DMS153 treated with DMSO at 0.1 percent for 48 hours (cell line): Measurements from ENCODE around the gene CAMKK1.

Experiments
- DNase-seq: peaks from one replicate; lab custom pipeline; 2025; ENCODE audit not compliant: unreplicated experiment; lab: John Stamatoyannopoulos, UW

CAMKK1 gene

GRCh38 chr17:3918372-3919122 is 25.7 kb upstream of the CAMKK1 start:
- no peak for DNase-seq

- no peak for DNase-seq
These were observed 24.6 kb upstream of the CAMKK1 start for GRCh38 chr17:3917391-3917931.

DNA sequence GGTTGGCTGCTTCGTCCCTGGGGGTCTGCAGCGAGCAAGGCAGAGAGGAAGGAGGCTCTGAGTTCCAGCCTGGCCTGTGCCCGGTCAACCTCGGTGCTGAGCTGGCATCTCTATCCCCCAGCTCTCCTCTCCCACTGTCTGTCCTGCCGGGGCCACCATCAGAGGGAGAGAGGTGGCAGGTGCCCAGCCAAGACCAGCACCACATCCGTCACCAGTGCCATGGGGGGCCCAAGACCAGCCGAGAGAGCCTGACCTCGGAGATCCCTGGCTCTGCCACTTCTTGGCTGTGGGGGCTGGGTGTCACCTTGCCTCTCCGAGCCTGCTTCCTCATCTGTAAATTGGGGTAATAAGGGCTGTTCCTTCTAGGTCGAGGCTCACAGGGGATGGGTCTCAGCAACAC is 24.0 kb upstream of the CAMKK1 start:
- DNase-seq: no peak

GRCh38 chr17:3915995-3916696 is 23.3 kb upstream of the CAMKK1 start, which contains the start of gene P2RX1:
P2RX1 (minus strand) TSS chr17:3916465; CDS start chr17:3916225, 240 bp downstream.
- no peak for DNase-seq

DNA sequence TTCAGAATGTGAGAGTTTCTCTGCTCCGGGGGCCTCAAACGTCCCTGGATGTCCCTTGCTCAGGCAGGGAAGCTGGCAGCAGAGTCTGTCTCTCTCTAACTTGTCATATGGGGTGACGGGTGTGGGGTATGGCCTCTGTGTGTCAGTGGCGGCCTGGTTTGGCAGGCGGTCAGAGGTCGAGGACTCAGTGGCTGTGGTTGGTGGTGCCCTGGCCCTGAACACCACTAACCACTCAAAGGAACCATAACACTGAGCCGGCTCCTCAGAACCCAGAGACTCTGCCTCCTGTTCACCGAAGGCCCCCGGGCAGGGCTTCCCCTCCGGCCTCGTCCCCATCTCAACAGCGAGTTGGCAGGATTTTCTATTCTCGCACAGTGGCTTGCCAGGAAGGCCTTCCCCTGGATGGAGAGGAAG is 22.7 kb upstream of the CAMKK1 start:
- no peak for DNase-seq

DNA sequence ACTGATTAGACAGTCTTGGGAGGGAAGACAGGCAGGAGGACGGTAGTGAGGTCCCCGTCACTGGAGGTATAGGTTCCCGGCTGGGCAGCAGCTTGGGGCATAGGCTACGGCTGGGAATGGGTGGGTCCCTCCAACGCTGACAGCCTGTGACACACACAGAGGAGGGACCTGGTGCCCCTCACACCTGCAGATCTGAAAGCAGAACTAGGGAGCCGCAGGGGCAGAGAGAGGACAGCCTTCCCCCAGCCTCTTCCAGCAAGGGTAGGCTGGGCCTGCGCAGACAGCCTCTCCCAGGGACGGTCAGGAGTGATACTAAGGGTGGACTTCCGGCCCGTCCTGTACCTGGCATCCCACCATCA is 21.4 kb upstream of the CAMKK1 start:
- DNase-seq: no peak

DNA sequence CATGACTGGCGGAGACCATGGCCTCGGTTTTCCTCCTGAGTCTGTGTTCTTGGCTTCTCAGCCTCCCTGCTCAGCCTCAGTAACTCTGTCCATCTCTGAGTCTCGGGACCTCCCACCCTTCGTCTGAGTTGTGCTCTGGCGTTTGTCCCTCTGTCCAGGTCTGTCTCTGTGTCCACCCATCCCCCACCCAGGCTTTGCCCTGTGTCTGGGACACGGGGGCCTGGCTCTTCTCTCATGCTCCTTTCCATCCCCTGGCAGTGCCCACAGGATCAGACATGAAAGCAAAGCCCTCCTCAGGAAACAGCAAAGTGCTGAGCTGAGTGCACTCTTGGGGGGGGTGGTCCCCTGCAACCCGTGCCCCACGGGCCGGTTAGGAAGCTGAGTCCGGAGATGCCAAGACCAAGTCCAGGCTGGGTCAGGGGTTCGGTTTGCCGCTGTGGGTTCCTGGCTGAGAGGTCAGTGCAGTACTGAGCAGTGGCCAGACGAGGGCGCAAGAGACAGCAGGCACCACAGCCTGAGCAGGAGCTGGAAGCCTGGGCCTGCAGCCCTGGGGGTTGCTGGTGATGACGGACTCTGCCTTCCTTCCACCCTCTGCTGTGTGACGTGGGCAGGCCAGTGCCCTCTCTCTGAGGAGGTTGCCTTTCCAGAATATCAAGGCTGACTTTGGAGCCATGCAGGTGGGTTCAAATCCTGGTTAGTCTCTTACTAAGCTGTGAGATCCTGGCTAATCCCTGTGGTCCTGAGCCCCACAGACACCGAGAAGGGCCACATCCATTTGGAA is 20.9 kb upstream of the CAMKK1 start:
- peak; percentile 19 for DNase-seq

- no peak for DNase-seq
These were observed 20.0 kb upstream of the CAMKK1 start for GRCh38 chr17:3912827-3913226.

DNA sequence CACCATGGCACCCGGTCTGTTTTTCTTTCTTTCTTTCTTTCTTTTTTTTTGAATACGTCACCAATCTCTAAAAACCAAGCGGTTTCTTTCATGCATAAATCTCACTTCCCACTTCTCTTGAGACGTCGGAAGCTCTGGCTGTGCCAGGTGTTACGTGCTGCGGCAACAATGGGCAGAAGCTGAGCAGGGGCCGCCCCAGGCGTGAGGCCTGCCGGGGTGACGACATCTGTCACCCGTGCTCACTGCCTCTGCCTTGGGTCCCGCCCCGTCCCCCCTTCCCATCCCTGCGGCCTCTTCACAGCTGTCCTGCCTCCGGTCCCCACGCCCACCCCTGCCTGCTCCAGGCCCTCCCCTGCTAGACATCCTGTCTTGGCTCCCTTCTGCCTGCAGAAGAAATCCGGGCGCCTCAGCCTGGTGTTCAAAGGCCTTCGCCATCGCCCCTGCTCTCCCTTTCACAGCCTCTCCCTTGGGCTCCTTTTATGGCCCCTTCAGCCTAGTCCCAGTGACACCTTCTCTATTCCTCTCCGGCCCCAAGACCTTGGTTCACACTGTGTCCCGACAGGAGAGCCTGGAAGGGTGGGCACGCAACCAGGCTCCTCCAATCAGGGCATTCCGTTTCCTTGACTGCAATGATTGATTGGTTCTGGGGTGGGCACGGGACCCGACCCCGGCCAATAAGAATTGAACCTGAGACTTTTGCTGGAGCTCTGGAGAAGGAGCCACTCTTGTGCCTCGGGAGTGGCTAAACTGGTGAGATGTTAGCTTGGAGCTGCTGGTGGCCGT is 18.6 kb upstream of the CAMKK1 start:
- no peak for DNase-seq

GRCh38 chr17:3910420-3911270 is 17.8 kb upstream of the CAMKK1 start:
- no peak for DNase-seq

DNA sequence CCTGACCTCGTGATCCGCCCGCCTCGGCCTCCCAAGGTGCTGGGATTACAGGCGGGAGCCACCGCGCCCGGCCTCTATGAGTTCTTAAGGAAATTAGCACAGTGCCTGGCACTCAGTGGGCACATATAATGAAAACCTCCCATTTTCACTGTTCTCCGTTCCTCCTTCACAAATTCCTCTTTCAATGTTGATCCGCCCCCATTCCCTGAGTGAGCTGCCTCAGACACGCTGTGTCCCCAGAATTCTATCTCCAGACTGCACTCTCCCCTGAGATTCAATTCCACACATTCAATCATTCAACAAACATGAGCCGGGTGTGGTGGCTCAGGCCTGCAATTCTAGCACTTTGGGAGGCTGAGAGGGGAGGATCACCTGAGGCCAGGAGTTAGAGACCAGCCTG is 16.4 kb upstream of the CAMKK1 start:
- DNase-seq: no peak

DNA sequence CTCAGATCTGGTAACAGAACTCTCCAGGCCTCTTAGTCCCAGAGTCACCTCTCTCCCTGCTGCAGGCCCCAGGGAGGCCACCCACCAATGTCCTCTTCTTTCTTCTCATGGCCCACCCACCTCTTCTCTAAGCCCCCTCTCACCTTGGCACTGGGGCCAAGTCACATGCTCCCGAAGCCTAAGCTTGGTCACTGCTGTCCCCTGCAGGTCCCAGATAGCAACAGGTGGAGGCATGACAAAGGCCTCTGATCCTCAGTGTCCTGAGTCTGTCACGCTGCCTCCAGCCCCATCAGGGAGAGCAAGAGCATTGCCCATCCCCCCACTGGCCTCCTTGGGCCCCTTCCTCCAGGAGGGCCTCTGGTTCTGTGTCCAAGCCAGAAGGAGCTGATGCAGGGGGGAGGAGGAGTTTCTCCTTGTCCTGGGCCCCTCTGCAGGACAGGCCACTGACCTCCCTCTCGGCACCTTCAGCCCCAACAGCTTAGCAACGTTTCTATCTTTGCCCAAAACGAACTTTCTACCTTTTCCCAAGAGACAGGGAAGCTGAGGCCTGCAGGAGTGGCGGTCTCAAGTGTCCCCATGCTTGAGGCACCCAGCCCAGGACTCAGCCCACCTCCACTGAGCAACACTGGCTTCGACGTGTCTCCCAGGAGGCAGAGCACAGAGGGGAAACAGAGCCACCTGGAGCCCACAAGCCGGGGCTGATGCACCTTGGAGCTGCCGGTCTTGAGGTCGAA is 14.8 kb upstream of the CAMKK1 start:
- no peak for DNase-seq

GRCh38 chr17:3906881-3907280 is 14.0 kb upstream of the CAMKK1 start:
- DNase-seq: no peak

- no peak for DNase-seq
These were observed 12.2 kb upstream of the CAMKK1 start for GRCh38 chr17:3905017-3905520.

DNA sequence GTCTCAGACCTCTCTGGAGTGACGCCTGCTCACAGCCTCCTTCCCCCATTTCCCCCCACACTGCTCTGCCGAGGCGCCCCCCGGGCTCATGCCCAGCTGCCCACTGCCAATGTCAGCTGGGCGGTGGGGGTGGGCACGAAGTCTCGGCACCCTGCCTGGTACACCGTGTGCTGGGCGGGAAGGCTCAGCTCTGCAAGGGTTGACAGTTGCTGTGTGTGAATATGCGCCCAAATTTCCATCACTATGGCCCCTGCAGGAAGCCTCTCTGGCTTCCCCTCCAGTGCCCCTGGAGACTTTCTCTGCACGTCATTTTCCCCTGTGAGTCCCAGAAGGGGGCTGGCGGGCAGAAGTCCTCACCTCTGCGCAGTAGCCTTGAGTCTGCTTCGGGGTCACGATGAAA is 11.6 kb upstream of the CAMKK1 start:
- DNase-seq: no peak

DNA sequence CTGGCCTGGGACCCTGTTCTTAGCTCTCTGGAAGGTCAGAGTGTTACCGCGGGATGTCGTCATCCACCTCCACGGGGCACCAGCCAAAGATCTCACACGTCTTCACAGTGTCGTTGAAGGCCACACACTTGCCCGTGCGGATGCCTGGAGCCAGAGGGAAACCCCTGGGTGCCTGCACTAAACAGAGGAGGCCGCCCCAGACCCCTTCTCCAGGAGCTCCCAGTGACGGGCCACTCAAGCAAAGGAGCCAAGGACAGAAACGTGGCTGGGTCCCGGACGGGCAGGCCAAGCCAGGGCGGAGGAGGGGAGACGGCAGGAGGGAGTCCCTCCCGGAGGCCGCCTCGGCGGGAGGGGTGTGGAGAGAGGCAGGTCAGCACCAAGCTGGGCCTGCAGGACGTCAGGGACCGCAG is 11.0 kb upstream of the CAMKK1 start:
- DNase-seq: no peak

DNA sequence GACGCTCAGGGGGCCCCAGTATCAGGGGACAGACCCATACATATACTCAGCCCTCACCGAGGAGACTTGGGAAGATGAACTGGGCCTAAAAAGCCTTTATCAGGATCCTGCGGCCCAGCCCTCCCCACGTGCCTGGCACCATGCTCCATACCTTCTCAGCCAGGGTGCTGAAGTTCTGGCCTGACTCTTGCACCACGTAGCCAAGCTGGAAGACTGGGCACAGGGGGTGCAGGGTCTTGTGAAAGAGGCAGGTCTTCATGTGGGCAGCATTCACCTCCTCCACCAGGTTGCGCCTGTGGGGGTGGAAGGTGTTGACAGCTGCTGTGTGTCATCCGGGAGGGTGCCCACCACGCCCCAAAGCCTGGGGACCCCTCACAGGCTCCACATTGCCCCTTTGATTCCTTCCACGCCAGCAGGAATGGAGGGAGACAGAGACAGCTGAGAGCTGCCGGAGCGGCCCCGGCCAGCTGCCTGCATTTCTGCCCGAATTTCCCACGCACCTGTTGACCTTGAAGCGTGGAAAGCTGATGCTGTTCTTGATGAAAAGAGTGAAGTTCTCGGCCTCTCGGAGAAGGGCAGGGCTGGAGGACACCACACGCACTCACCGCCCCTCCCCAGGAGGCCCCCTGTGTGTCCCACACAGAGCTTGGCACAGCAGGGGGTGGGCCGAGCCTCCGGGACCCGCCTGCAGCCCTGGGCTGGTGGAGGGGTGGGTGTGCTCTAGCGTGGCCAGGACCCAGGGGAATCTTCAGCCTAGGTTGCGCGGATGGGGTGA is 10.4 kb upstream of the CAMKK1 start:
- no peak for DNase-seq

DNA sequence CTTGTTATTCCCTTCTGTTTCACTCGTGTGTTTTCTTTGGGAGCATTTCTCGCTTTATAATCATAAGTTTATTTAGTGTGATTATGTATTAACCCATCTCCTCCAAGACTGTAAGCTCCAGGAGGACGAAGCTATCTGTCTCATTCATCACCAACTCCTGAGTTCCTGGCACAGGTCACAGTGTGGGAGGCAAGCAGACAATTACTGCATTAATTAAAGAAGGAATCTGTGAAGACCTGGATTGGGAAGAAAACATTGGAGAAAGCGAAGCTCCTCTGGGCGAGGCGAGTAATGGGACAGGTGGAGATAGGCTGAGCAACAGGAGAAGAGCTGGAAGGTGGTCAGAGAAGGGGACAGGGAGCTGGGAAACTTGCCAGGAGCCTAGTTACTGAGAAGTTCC is 7.8 kb upstream of the CAMKK1 start:
- DNase-seq: no peak
